ENCODE results near the gene CASP5.
"Not testable (repeated sequence)": the region's sequence is repeated elsewhere in the genome, so short reads cannot be mapped to it uniquely, and the experiment has no call there.

Gene CASP5

DNA sequence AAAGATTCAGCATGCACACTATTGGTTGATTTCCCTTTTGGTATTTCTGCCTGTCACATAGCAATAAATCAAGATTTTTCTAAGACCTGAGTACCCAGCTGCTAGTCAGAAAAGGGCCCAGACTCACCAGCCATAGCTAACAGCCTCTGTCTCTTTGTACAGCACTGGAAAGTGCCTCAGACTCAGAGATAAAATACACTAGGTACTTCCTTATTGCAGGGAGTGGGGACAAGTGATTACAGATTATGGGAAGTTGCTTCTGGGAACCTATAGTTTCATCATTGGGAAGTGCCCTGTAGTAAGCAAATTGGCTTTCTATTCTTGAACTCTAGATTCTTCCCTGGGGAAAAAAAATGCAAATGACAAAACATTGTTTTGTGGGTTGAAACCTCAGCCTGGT, at the start of gene CASP5:
Gene CASP5 (minus strand): TSS at position 166 of the 400 bp plus-strand sequence. CDS start 32 bp downstream, at position 134.
- FAIRE-seq: no peak

DNA sequence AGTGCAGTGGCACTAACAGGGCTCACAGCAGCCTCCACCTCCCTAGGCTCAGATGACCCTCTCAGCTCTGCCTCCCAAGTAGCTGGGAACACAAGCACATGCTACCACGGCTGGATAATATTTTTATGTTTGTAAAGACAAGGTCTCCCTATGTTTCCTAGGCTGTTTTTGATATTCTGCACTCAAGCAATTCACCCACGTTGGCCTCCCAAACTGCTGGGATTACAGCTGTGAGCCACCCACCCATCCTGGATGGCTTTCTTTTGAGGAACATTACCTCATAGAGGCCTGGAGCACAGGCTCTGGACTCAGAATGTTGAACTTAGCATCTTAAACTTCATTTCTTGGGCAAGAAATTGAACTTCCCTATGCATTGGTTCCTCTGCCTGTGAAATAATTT, 49.1 kb upstream of the CASP5 start:
- FAIRE-seq: not testable (repeated sequence)

DNA sequence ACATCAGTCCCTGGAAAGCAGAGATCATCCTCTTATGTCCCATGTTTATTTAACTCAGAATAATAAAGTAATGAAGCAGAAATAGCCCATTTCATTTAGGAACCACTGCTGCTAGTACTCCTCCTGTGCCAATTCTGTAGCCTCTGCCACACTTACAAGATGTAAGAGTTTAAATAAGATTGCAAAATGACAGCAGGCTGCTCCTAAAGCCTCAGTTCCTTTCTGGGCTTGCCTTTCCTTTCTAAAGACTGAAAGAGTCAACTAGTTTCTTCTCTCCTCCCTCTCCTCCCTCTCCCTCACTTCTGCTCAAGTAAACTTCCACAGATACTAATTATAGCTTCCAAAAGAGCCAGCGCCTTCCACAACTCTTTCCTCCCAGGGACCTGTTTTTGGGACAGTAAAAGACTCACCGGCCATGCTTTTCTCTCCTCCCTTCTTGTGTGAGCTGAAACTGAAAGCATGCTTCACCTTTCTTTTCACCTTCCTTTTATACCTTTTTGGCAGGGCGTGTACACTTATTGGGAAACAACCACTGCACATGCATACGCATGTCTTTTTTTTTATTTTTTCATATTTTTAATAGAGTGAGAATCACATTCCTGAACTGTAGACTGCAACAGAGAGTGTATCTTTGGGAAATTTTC, 48.2 kb upstream of the CASP5 start:
- FAIRE-seq: no peak

DNA sequence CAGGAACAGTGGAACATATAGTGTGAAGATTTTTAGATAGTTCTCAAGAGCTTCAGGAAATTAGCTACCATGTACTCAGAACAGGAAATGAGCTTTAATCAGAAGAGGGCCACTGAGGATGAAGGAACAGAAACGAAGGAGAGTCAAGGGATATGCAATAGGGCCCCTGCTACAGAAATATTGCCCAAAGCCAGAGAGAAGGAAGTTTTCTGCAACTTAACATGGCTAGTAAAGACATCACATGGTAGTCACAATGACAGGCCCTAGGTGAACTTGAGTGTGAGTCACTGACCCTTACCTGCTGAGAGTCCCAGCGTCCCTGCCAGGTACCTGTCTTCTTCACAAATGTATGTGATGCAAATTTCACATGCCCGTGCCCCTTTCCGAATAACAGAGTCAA, 47.3 kb upstream of the CASP5 start:
- FAIRE-seq: no peak

DNA sequence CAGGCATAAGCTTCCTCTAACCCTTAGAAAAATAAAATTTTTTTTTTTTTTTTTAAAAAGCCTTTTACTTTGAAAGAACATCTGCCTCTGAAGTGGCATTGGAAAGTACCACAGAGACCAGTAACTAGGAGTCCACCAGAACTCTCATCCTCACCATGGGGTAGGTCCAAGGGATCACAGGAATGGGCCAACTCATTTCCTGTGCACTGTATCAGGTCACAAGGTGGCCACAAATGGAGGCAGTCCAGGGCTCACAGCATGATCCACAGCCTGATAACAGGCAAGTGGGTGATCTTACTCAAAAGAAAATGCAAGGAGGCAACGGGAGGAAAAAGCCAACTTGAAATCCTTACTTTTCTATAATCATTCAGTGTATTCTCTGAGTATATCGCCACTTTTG, 46.8 kb upstream of the CASP5 start:
- FAIRE-seq: not testable (repeated sequence)

DNA sequence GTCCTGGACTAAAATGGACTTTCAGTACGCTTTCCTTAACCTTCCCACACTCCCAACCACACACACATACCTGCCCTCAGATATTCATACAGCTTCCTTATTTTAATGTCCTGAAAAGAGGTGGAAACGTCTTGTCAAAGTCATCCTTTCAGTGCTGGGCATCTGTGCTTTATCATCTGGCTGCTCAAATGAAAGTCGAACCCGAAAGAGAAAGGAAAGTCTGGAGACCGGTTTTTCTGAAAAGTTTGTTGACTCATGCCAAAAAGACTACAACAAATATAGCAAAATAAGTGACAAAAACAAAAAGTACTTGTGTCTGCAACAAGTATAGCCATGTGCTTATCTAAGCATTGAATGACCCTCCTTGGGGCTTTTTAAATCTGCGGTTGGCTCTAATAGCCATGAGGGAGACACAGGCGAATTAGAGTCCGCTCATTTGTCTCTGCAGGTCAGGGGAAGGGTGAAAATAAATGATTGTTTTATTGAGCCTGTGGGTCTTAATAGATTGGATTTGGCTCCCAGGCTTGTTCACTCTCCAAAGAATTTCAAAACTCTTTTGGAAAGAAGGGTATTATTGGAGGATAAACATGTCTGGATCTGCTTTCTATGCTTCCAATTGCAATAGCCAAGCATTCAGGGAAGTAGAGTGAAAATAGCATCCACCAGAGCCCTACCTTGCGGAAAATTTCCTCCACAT, 40.4 kb upstream of the CASP5 start:
- FAIRE-seq: not testable (repeated sequence)

DNA sequence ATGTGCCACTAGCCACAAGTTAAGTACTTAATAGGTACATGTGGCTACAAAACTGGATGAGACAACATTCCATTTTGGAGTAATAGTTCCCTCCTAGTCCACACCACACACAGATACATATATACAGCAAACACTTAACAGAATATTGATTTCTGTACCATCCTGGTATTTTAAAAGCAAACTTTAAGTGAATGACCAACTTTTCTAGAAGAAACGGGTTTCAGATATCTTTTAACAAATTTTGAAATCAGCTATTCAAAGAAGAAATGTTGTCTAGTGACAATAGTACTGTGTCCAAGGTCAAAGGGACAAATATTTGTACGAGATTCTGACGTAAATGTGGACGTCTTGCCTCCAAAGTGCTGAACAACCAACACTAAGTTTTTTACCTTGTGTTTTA, 34.5 kb upstream of the CASP5 start:
- no peak for FAIRE-seq

DNA sequence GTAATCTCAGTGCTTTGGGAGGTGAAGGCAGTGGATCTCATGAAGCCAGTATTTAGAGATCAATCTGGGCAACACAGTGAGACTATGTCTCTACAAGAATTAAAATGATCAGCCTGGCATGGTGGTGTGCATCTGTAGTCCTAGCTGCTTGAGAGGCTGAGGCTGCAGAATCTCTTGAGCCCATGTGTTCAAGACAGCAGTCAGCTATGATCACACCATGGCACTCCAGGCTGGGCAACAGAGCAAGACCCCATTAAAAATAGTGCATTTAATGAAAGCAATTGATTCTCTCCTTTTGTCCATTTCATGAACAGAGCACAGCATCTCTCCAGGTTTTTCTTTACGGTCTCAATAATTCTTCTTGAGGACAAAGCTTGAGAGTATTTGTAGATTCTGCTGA, 33.5 kb upstream of the CASP5 start:
- FAIRE-seq: no peak

DNA sequence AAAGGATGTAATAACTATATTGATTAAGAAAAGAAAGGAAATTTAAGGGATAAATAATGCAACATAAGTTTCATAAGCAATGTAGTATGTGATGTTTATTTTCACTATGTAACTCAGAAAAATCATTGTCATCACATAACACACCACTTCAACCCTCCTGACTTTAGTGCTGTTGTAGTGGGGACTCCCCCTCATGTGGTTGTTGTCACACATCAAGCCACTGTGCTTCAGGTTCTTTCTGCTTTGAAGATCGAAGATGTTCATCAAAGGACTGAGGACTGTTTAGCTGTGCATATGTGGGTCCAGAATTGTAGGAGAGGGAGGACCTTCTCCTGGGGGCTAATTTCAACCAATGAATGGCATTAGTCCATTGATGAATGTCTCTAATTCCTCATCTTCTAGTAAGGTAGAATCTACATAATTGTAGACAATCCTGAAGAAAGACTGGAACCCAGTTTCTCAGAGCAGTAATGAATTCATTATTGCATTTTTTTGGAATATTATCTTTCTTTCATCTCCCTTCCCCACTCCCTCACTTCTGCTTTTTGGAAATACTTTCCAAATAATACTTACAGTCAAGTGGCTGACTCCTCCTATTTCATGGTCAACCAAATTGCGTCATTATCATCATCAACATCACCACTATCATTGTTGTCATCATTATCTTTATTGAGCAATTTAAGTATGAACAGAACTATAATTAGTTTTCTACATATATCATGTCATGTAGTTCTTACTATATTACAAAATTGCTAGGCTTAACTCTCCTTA, 31.9 kb upstream of the CASP5 start:
- FAIRE-seq: no peak

DNA sequence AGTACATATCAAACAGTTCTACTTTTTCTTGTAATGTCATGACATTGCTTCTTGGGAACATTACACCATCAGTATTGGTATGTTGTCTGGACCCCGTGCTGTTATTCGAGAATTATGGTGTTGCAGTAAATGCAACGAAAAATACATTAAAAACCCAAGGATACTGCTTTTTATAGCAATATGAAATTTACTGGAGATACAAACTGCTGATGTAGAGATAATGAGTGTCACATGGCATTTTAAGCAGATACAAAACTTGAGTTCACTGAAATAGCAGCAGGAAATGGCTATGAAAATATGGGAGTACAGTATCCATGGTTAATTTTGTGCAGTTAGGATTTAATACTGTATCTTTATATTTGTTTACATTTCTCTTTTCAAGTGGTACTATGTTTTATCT, 29.5 kb upstream of the CASP5 start:
- no peak for FAIRE-seq

DNA sequence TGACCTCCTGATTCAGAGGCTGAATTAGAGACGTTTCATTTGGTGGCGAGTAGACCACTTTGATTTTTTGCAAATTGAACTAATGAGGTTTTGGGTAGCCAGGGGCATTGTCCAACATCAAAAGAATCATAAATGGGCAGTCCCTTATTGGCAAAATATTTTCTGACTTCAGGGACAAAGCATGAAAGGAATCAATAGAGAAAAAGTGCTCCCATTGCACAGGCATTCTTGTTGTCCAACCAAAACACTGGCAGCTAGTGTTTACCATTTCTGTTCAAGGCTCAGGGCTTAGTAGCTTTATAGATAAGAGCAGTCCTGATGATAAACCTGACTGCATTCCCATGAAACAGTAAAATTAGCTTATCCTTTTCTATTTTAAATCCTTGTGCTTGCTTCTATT, 28.6 kb upstream of the CASP5 start:
- FAIRE-seq: no peak

DNA sequence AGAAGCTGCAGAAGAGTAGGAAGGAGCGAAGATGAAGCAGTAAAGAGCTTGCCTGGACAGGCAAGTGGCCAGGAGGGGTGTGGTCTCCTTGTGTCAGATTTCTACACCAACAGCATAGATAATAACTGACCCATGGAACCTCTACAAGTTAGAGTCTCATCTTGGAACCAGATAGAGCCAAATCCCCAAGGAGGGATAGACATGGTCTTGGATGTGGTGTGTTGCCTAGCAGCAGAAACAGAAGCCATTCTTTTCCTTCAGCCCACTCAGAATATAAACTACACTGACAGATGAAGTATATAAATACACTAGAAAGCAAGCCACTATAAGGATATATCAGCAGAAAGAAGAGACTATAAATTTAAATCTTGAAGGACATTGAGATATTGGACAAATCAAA, 26.5 kb upstream of the CASP5 start:
- FAIRE-seq: no peak

DNA sequence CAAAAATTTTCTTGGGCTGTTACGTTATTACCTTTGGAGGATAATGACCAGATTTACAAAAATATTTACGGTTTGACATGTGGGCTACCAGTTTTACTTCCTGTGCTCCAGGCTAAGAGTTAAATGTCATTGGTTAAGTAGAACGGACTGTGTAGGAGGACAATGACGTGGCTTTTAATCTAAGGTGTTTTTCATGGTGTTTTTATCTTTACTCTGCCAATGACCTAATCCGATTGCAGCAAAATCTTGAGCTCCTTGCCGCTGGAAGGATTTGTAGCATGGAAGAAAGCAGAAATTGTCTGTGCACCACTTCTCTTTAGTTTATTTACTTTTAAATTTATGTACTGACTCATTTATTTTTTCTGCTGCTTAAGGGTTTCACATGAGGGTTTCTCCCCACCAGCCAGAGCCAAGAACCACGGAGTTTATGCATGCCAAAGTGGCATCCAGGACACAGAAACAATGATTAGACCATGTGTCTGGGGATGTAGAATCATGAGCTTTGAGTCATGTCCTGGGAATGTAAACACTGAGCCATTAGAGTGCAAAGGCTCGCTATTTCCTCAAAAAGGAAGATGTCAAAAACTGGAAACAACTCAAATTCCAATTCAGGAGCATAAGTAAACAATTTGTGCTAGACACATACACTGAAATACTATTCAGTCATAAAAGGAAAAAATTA, 24.1 kb upstream of the CASP5 start:
- no peak for FAIRE-seq

DNA sequence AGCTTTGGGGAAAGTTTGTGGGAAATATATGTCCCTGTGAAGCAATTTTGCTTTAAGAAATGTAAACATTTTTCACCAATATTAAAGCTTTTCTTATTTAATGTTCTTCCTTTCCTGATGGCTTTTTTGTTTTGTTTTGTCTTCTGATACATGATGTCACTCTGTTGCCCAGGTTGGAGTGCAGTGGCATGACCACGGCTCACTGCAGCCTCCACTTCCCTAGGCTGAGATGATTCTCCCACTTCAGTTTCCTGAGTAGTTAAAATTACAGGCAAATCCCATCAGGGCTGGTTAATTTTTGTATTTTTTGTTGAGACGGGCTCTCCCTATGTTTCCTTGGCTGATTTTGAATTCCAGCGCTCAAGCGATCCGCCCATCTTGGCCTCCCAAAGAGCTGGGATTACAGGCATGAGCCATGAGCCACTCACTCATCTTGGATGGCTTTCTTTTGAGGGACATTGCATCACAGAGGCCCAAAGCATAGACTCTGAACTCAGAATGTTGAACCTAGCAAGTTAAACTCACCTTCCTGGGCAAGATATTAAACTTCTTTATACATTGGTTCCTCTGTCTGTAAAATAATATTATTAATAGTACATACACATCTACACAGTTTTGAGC, 22.8 kb upstream of the CASP5 start:
- no peak for FAIRE-seq

DNA sequence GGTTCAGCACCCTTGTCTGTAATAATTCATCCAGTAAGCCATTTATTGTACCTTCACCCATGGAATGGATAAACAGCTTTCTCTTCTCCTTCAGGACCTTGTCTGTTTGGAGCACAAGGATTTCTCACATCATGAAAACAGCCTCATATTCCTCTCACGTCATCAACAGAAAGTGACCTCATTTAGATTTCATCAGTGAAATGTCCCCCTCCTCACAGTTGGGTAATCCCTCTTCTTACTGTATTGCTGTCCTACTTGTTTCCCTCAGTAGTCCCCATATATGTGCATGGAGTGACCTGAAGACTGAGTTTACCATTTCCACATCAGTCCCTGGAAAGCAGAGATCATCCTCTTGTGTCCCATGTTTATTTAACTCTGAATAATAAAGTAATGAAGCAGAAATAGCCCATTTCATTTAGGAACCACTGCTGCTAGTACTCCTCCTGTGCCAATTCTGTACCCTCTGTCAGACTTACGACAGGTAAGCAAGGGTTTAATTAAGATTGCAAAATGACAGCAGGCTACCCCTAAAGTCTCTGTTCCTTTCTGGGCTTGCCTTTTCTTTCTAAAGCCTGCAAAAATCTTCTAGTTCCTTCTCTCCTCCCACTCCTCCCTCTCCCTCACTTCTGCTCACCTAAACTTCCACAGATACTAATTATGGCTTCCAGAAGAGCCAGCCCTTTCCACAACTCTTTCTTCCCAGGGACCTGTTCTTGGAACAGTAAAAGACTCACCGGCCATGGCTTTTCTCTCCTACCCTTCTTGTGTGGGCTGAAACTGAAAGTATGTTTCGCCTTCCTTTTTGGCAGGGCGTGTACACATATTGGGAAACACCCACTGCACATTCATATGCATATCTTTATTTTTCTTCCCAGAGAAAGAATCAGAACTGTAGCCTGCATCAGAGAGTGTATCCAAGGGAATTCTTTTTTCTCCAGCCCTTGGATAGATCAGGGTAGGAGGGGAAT, 21.9 kb upstream of the CASP5 start, which contains the start of gene CARD16:
Gene CARD16 (minus strand): TSS at position 779 of the 968 bp plus-strand sequence. CDS start 38 bp downstream, at position 741.
- FAIRE-seq: not testable (repeated sequence)

DNA sequence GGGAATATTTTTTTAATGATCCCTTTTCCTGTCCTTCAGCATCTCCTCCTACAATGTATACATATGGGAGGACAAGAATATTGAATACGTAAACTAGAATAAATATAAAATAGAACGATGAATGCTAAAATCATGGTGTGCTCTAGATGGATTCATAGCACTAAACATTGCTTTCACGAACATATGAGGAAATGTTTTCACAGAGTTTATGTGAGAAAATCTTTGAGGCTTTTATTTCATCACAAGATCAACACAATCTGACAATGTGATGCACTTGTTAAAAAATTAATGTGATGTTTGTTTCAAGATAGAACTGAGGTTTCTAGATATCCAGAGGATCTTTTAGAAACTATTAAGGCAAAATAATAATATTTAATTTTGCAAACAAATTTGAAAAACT, 19.2 kb upstream of the CASP5 start:
- no peak for FAIRE-seq

DNA sequence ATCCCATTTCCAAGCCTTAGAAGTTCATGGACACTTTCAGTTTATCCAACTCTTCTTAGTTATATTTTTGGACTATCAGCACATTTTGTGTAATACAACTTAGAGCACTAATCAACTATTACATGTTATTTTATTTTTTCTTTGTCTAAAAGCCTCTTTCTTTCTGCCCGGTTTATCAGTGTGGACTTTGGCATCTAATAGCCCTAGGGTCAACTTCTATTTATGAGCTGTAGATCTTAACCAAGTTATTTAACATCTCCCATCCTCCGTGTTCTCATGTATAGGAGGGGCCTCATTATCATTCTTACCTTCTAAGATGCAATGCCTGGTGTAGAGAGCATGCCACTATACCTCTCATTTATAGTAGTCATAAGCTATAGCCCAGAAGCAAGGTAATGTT, 17.7 kb upstream of the CASP5 start:
- FAIRE-seq: no peak

DNA sequence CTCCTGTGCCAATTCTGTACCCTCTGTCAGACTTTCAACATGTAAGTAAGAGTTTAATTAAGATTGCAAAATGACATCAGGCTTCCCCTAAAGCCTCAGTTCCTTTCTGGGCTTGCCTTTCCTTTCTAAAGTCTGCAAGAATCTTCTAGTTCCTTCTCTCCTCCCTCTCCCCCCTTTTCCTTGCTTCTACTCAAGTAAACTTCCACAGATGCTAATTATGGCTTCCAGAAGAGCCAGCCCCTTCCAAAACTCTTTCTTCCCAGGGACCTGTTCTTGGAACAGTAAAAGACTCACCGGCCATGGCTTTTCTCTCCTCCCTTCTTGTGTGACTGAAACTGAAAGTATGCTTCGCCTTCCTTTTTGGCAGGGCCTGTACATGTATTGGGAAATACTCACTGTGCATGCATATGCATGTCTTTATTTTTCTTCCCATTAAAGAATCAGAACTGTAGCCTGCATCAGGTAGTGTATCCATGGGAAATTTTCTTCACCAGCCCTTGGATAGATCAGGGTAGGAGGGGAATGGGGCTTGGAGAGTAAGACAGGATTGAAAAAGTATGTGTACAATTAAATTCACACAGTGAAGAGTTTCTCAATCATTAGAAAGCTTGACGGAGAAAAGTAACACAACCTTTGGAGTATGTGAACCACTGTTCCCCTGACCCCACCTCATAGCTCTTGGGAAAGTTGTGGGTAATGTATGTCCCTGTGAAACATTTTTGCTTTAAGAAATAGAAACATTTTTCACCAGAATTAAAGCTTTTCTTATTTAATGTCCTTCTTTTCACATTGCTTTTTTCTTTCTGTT, 12.0 kb upstream of the CASP5 start, which contains the start of gene CASP1:
Gene CASP1 (minus strand): TSS at position 332 of the 808 bp plus-strand sequence. CDS start 31 bp downstream, at position 301.
- no peak for FAIRE-seq

DNA sequence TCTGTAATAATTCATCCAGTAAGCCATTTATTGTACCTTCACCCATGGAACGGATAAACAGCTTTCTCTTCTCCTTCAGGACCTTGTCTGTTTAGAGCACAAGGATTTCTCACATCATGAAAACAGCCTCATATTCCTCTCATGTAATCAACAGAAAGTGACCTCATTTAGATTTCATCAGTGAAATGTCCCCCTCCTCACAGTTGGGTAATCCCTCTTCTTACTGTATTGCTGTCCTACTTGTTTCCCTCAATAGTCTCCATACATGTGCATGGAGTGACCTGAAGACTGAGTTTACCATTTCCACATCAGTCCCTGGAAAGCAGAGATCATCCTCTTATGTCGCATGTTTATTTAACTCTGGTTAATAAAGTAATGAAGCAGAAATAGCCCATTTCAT, 11.4 kb upstream of the CASP5 start:
- FAIRE-seq: not testable (repeated sequence)

DNA sequence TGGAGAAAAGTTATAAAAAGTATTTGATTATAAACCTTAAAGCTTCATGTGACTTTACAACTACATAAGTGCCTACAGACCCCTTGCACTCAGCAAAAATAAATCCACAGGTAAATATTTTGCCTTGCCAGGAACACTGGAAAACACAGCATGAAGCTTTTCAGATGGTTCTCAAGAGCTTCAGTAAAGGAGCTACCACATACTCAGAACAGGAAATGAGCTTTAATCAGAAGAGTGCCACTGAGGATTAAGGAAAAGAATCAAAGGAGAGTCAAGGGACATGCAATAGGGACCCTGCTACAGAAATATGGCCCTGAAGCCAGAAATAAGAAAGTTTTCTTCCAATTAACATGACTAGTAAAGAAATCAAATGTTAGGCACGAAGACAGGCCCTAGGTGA, 10.8 kb upstream of the CASP5 start:
- no peak for FAIRE-seq

DNA sequence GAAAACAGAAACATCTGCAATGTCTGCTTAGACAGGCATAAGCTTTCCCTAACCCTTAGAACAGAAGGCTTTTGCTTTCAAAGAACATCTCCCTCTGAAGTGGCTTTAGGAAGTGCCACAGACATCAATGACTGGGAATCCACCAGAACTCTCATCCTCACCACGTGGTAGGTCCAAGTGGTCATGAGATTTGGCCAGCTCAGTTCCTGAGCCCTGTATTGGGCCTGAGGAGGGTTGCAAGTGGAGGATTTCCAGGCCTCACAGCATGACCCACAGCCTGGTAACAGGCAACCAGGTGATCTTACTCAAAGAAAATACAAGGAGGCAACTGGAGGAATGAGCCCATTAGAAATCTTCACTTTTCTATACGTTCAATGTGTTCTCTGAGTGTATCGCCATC, 10.4 kb upstream of the CASP5 start:
- FAIRE-seq: no peak

All from islet of Langerhans (tissue), 1 donor.